Gastrocnemius medialis (tissue), 4 donors: Measurements from ENCODE around the gene CLIP2. TPM values are rescaled to one million over a fixed set of nuclear protein-coding genes. Genes with fewer than 3 reads are reported as not detected.

Source experiments
- ATAC-seq, 2 donors: fragments of 150-250 bp; one replicate each; pipeline ENCODE4 v1.9.1; 2016
- DNase-seq, 2 donors: peaks; one replicate each; pipeline ENCODE4 v3.0.0-alpha.2; 2019
- H3K27ac ChIP-seq, 4 donors: fragments of 200-600 bp; sonication (generic); 1 replicate in 1 of 4; 2 replicates in 3 of 4; pipeline ENCODE4 v1.5.1; 2016 to 2018; ENCODE audit warnings: mild to moderate bottlenecking in 2 of 4, moderate library complexity in 1 of 4
- H3K27me3 ChIP-seq, 3 donors: fragments of 200-600 bp; sonication (generic) in 2 of 3; 1 replicate in 1 of 3; 2 replicates in 2 of 3; pipeline versions ENCODE4 v1.5.1 to v1.6.0; 2016 to 2019; ENCODE audit warnings: mild to moderate bottlenecking in 1 of 3, moderate library complexity in 1 of 3
- H3K36me3 ChIP-seq, 2 donors: fragments of 200-600 bp; sonication (generic) in 1 of 2; one replicate each; pipeline ENCODE4 v1.5.1; 2017 to 2018
- H3K4me1 ChIP-seq, 2 donors: fragments of 200-600 bp; sonication (generic) in 1 of 2; one replicate each; pipeline ENCODE4 v1.5.1; 2016 to 2017; ENCODE audit warnings: mild to moderate bottlenecking in 2 of 2
- H3K4me3 ChIP-seq, 4 donors: fragments of 200-600 bp; sonication (generic) in 3 of 4; 1 replicate in 1 of 4; 2 replicates in 3 of 4; pipeline ENCODE4 v1.5.1; 2016 to 2019; ENCODE audit warnings: mild to moderate bottlenecking in 2 of 4
- H3K9me3 ChIP-seq, 3 donors: fragments of 200-600 bp; sonication (generic) in 2 of 3; 1 replicate in 1 of 3; 2 replicates in 2 of 3; pipeline ENCODE4 v1.5.1; 2016 to 2019
- CTCF ChIP-seq, 5 experiments: fragments of 450-650 bp in 3 of 5; fragments of 200-600 bp in 2 of 5; sonication (generic) in 2 of 5; IDR thresholded peaks in 4 of 5; conservative IDR thresholded peaks in 1 of 5; 1 replicate in 4 of 5; 2 replicates in 1 of 5; pipeline ENCODE4 v1.5.1; 2016 to 2019; ENCODE audit warnings: antibody characterized with exemption in 5 of 5, mild to moderate bottlenecking in 3 of 5, moderate library complexity in 3 of 5
- POLR2A ChIP-seq, 2 donors: fragments of 450-650 bp; IDR thresholded peaks; one replicate each; pipeline ENCODE4 v1.6.1; 2017; ENCODE audit warnings: antibody characterized with exemption in 2 of 2, mild to moderate bottlenecking in 2 of 2, moderate library complexity in 2 of 2
- in situ Hi-C, 4 donors: fragments of 200-750 bp; cut with MboI; loops; one replicate each; pipeline versions ENCODE4 v1.15.0 to v1.8.0; 2017; ENCODE audit warnings: low sequenced_read_pairs in 4 of 4
- intact Hi-C: fragments of 100-400 bp; cut with DNase I; formaldehyde crosslinking; loops from one replicate; pipeline ENCODE4 v1.15.1; 2023; ENCODE audit warnings: low total_unique reads
- total RNA-seq, 4 donors: library from RNA; depleted of rRNA; stranded (reverse); fragments of >200 nt; gene quantifications; one replicate each; pipeline versions ENCODE4 v1.1.0 to v1.2.3, GENCODE V29; 2016

CLIP2 gene
- total RNA-seq, 4 donors from 2014 or later, result 2.0 to 10.0 (median 4.2) TPM

GRCh38 chr7:74262639-74263398 lies 26.4 kb upstream of the CLIP2 start:
- in situ Hi-C loops (no loop called here), intact Hi-C loops (no loop called here)
- ATAC-seq (no peak), DNase-seq (no peak)
- no peak overlapping the region for H3K4me3 ChIP-seq
- H3K4me1 ChIP-seq, result no peaks in the 10 kb centered on the region
- H3K27me3 ChIP-seq, result no peaks in the 10 kb centered on the region
- TF ChIP-seq POLR2A (IDR thresholded peaks at IDR 0.05) (no peak), CTCF (IDR thresholded peaks at IDR 0.05 in 4 of 5, conservative IDR thresholded peaks at IDR 0.05 in 1 of 5) (no peak)
- no peak overlapping the region for H3K27ac ChIP-seq
- no peaks in the 10 kb centered on the region for H3K36me3 ChIP-seq
- no peaks in the 10 kb centered on the region for H3K9me3 ChIP-seq

- Histone ChIP-seq H3K4me1 (no peaks in the 10 kb centered on the region), H3K9me3 (no peaks in the 10 kb centered on the region), H3K27ac (no peak overlapping the region), H3K27me3 (no peaks in the 10 kb centered on the region), H3K4me3 (no peak overlapping the region), H3K36me3 (no peaks in the 10 kb centered on the region)
- TF ChIP-seq POLR2A (IDR thresholded peaks at IDR 0.05) (no peak), CTCF (IDR thresholded peaks at IDR 0.05 in 4 of 5, conservative IDR thresholded peaks at IDR 0.05 in 1 of 5) (no peak)
- no peak for ATAC-seq
- DNase-seq, result no peak
- in situ Hi-C loops, result no loop called here
- intact Hi-C loops, result no loop called here
Measured at GRCh38 chr7:74263399-74264120, 25.6 kb upstream of the CLIP2 start.

- in situ Hi-C loops, result no loop called here
- intact Hi-C loops, result no loop called here
- ATAC-seq (no peak), DNase-seq (no peak)
- TF ChIP-seq CTCF (IDR thresholded peaks at IDR 0.05 in 4 of 5, conservative IDR thresholded peaks at IDR 0.05 in 1 of 5), result no peak
- no peak for TF ChIP-seq POLR2A (IDR thresholded peaks at IDR 0.05)
- H3K27ac ChIP-seq, result no peak overlapping the region
- no peaks in the 10 kb centered on the region for H3K36me3 ChIP-seq
- no peak overlapping the region for H3K4me3 ChIP-seq
- H3K27me3 ChIP-seq, result no peaks in the 10 kb centered on the region
- no peaks in the 10 kb centered on the region for H3K9me3 ChIP-seq
- H3K4me1 ChIP-seq, result no peaks in the 10 kb centered on the region
Measured at GRCh38 chr7:74266191-74266963, 22.8 kb upstream of the CLIP2 start.

- in situ Hi-C loops, result no loop called here
- no peak for ATAC-seq
Measured at GRCh38 chr7:74267756-74268565, 21.2 kb upstream of the CLIP2 start.

More at GRCh38 chr7:74267756-74268565, 21.2 kb upstream of the CLIP2 start:
- intact Hi-C loops, result no loop called here
- Histone ChIP-seq H3K27ac (no peak overlapping the region), H3K36me3 (no peaks in the 10 kb centered on the region), H3K4me1 (peaks cover 0 to 5% of the 10 kb centered on the region in 2 donors), H3K9me3 (no peaks in the 10 kb centered on the region), H3K4me3 (no peak overlapping the region), H3K27me3 (no peaks in the 10 kb centered on the region)
- TF ChIP-seq CTCF (IDR thresholded peaks at IDR 0.05 in 4 of 5, conservative IDR thresholded peaks at IDR 0.05 in 1 of 5) (no peak), POLR2A (IDR thresholded peaks at IDR 0.05) (no peak)
- no peak for DNase-seq
